Neural progenitor cell (in vitro differentiated cells): ENCODE data around the gene ESR2. TPM values are rescaled to one million over a fixed set of nuclear protein-coding genes. Genes with fewer than 3 reads are reported as not detected.

ENCODE experiments used
- DNase-seq: peaks from one replicate; pipeline ENCODE4 v3.0.0-alpha.2; 2016; ENCODE audit warnings: low spot score
- H2AFZ ChIP-seq: fragments of 200-600 bp; sonication (generic); replicated peaks from 2 replicates; pipeline ENCODE4 v1.6.1; 2016; ENCODE audit warnings: antibody characterized with exemption
- H3F3A ChIP-seq: fragments of 200-600 bp; sonication (generic); 2 replicates; pipeline ENCODE4 v1.6.1; 2016; ENCODE audit warnings: antibody characterized with exemption, low read depth
- H3K27ac ChIP-seq: fragments of 200-600 bp; sonication (generic); 2 replicates; pipeline ENCODE4 v1.5.1; 2016; ENCODE audit warnings: mild to moderate bottlenecking
- H3K27me3 ChIP-seq: fragments of 200-600 bp; sonication (generic); 2 replicates; pipeline ENCODE4 v1.6.1; 2016; ENCODE audit warnings: mild to moderate bottlenecking, moderate library complexity
- H3K36me3 ChIP-seq: fragments of 200-600 bp; sonication (generic); 2 replicates; pipeline ENCODE4 v1.5.1; 2016
- H3K4me1 ChIP-seq: fragments of 200-600 bp; sonication (generic); 2 replicates; pipeline ENCODE4 v1.6.1; 2016; ENCODE audit warnings: mixed run types
- H3K4me2 ChIP-seq: fragments of 200-600 bp; sonication (generic); 2 replicates; pipeline ENCODE4 v1.6.1; 2016
- H3K4me3 ChIP-seq: fragments of 200-600 bp; sonication (generic); 2 replicates; pipeline ENCODE4 v1.5.1; 2016
- H3K79me2 ChIP-seq: fragments of 200-600 bp; sonication (generic); 2 replicates; pipeline ENCODE4 v1.6.1; 2016; ENCODE audit warnings: low read depth
- H3K9ac ChIP-seq: fragments of 200-600 bp; sonication (generic); 2 replicates; pipeline ENCODE4 v1.6.1; 2016
- H3K9me3 ChIP-seq: fragments of 200-600 bp; sonication (generic); 2 replicates; pipeline ENCODE4 v1.5.1; 2016; ENCODE audit warnings: low read depth
- H4K20me1 ChIP-seq: fragments of 200-600 bp; sonication (generic); 2 replicates; pipeline ENCODE4 v1.6.1; 2016; ENCODE audit warnings: low read depth
- H3K27ac Mint-ChIP-seq: 3 replicates; pipeline ENCODE4 v1.8.0; 2021; ENCODE audit warnings: mixed read lengths
- H3K27me3 Mint-ChIP-seq: 2 replicates; pipeline ENCODE4 v1.8.0; 2022; ENCODE audit warnings: low read depth, mild to moderate bottlenecking, inconsistent platforms, moderate library complexity, mixed read lengths; ENCODE audit not compliant: insufficient read depth
- H3K36me3 Mint-ChIP-seq: 3 replicates; pipeline ENCODE4 v1.8.0; 2021; ENCODE audit warnings: mixed read lengths
- H3K4me1 Mint-ChIP-seq: 3 replicates; pipeline ENCODE4 v1.8.0; 2021; ENCODE audit warnings: mixed read lengths
- H3K4me3 Mint-ChIP-seq: 3 replicates; pipeline ENCODE4 v1.8.0; 2021; ENCODE audit warnings: mild to moderate bottlenecking, moderate library complexity, mixed read lengths
- H3K9me3 Mint-ChIP-seq: 3 replicates; pipeline ENCODE4 v1.8.0; 2020; ENCODE audit warnings: mixed read lengths
- EZH2 ChIP-seq: fragments of 200-600 bp; sonication (generic); IDR thresholded peaks from 2 replicates; pipeline ENCODE4 v1.6.1; 2017; ENCODE audit warnings: antibody characterized with exemption, mild to moderate bottlenecking, moderate library complexity
- EZH2phosphoT487 ChIP-seq: fragments of 200-600 bp; sonication (generic); IDR thresholded peaks from 2 replicates; pipeline ENCODE4 v1.6.1; 2017; ENCODE audit warnings: antibody characterized with exemption
- total RNA-seq: library from RNA; depleted of rRNA; stranded (reverse); fragments of >200 nt; gene quantifications from 2 replicates; pipeline ENCODE4 v1.2.3, GENCODE V29; 2015; ENCODE audit warnings: low replicate concordance
- TF ChIP-seq, protein P1 (sequence below): fragments of 200-600 bp; sonication (generic); IDR thresholded peaks from 2 replicates; pipeline ENCODE4 v1.5.1; 2017; ENCODE audit warnings: antibody characterized with exemption, mild to moderate bottlenecking

ESR2 gene
- total RNA-seq, 1 donor from 2014 or later: 0.21 TPM

DNA sequence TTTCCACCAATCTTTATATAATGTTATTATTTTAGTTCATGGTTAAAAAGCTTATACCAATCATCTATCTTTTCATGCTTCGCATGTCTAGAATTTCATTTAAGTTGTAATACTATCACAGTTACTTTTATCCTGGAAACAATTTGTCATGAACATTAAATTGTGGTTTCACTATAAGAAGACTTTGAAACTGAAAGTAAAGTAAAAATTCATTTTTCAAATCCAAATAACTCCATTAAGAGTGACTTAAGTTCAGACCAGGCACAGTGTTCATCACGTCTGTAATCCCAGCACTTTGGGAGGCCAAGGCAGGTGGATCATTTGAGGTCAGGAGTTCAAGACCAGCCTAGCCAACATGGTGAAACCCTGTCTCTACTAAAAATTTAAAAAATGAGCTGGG is 12.4 kb downstream of the ESR2 start:
- peaks cover 2% of the 10 kb centered on the region for H3K27me3 Mint-ChIP-seq
- no peaks in the 10 kb centered on the region for H3K27me3 ChIP-seq
- no peak overlapping the region for H3K4me3 Mint-ChIP-seq
- no peak overlapping the region for H3K27ac Mint-ChIP-seq
- no peaks in the 10 kb centered on the region for H3K36me3 ChIP-seq
- no peaks in the 10 kb centered on the region for H3K4me1 ChIP-seq
- no peak overlapping the region for H3K9ac ChIP-seq
- no peaks in the 10 kb centered on the region for H4K20me1 ChIP-seq
- no peaks in the 10 kb centered on the region for H3K9me3 Mint-ChIP-seq
- H3K4me2 ChIP-seq: no peak overlapping the region
- H3K36me3 Mint-ChIP-seq: no peaks in the 10 kb centered on the region
- DNase-seq: no peak
- no peak for TF ChIP-seq EZH2
- TF ChIP-seq EZH2phosphoT487: no peak
- TF ChIP-seq, protein P1, sequence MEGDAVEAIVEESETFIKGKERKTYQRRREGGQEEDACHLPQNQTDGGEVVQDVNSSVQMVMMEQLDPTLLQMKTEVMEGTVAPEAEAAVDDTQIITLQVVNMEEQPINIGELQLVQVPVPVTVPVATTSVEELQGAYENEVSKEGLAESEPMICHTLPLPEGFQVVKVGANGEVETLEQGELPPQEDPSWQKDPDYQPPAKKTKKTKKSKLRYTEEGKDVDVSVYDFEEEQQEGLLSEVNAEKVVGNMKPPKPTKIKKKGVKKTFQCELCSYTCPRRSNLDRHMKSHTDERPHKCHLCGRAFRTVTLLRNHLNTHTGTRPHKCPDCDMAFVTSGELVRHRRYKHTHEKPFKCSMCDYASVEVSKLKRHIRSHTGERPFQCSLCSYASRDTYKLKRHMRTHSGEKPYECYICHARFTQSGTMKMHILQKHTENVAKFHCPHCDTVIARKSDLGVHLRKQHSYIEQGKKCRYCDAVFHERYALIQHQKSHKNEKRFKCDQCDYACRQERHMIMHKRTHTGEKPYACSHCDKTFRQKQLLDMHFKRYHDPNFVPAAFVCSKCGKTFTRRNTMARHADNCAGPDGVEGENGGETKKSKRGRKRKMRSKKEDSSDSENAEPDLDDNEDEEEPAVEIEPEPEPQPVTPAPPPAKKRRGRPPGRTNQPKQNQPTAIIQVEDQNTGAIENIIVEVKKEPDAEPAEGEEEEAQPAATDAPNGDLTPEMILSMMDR: no peak
- H3K9me3 ChIP-seq: no peaks in the 10 kb centered on the region
- H3F3A ChIP-seq: no peaks in the 10 kb centered on the region
- no peak overlapping the region for H2AFZ ChIP-seq
- no peaks in the 10 kb centered on the region for H3K4me1 Mint-ChIP-seq
- no peak overlapping the region for H3K4me3 ChIP-seq
- no peaks in the 10 kb centered on the region for H3K79me2 ChIP-seq
- H3K27ac ChIP-seq: no peak overlapping the region

DNA sequence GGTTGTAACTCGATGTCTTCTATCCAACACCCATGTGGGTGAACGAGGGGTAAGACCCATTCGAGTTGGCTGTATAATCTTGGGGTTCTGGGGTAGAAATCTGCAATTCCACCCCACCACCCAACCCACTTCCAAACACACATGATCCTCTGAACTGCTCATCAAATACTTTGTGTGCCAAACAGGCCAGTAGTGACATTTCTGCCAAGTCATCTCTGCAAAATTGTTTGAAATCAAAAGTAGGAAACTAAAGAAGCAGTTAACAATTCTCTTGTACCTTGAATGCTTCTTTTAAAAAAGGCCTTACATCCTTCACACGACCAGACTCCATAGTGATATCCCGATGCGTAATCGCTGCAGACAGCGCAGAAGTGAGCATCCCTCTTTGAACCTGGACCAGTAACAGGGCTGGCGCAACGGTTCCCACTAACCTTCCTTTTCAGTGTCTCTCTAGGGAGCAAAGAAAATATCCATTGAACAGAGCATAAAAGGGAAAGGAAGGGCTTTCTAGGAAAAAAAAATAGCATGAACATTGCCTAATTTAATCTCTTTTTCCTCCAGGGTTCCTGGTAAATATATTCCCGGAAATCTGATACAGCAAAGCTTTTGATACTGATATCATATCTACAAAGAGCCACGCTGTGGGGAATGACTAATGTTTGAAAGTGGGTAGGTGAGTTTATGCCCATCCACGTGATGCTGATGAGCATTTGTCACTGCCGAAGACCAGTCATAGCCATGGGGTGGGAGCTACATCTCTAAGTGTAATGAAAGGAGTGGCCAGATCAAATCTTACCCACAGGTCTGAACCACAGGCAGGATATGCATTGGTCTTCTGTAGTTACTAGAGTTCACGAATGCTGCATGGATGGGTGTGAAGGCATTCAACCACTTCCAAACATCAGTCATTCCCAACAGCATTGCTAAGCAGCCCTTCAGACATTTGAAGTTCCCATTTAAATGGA is 14.2 kb downstream of the ESR2 start:
- Mint-ChIP-seq H3K36me3 (no peaks in the 10 kb centered on the region), H3K9me3 (no peaks in the 10 kb centered on the region), H3K27ac (no peak overlapping the region)

DNA sequence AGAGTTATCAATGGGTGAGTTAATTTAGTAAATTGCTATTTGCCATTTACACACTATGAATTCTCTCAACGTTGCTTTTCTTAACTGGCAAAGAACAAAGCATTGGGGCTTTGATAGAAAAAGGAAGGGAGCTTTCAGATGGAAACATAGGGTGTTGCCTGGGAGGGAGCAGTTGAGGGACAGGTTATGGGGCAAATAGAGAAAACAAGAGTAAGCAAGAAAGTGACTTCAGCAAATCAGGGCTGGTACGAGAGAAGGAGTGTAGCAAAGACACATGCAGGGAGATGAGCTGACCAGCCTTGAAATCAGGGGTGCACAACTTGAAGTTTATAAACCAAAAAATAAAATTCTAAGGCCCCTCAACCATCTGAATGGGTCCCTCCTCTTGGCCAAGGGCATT is 15.7 kb downstream of the ESR2 start:
- H3K27ac ChIP-seq: no peak overlapping the region
- no peak for TF ChIP-seq EZH2
- TF ChIP-seq, protein P1: no peak
- TF ChIP-seq EZH2phosphoT487: no peak
- no peak overlapping the region for H3K9ac ChIP-seq
- H3K4me3 Mint-ChIP-seq: no peak overlapping the region
- no peaks in the 10 kb centered on the region for H3K27me3 ChIP-seq
- no peak overlapping the region for H3K4me3 ChIP-seq
- H3F3A ChIP-seq: no peaks in the 10 kb centered on the region
- no peaks in the 10 kb centered on the region for H4K20me1 ChIP-seq
- H3K27me3 Mint-ChIP-seq: peaks cover 2% of the 10 kb centered on the region
- no peak overlapping the region for H3K4me2 ChIP-seq
- H2AFZ ChIP-seq: peak overlapping the region; percentile 71
- no peak for DNase-seq
- H3K27ac Mint-ChIP-seq: no peak overlapping the region
- H3K9me3 ChIP-seq: no peaks in the 10 kb centered on the region
- no peaks in the 10 kb centered on the region for H3K4me1 Mint-ChIP-seq
- H3K9me3 Mint-ChIP-seq: peaks cover 9% of the 10 kb centered on the region
- peaks cover 2% of the 10 kb centered on the region for H3K36me3 Mint-ChIP-seq
- H3K79me2 ChIP-seq: no peaks in the 10 kb centered on the region
- H3K36me3 ChIP-seq: no peaks in the 10 kb centered on the region
- no peaks in the 10 kb centered on the region for H3K4me1 ChIP-seq

More for the DNA sequence above, 14.2 kb downstream of the ESR2 start:
- Histone ChIP-seq H3K4me1 (no peaks in the 10 kb centered on the region), H3K36me3 (no peaks in the 10 kb centered on the region), H3K27ac (no peak overlapping the region), H3K9ac (no peak overlapping the region), H3K4me2 (no peak overlapping the region), H3K9me3 (no peaks in the 10 kb centered on the region), H3K4me3 (no peak overlapping the region), H4K20me1 (no peaks in the 10 kb centered on the region), H3K79me2 (no peaks in the 10 kb centered on the region), H2AFZ (no peak overlapping the region), H3K27me3 (no peaks in the 10 kb centered on the region), H3F3A (no peaks in the 10 kb centered on the region)
- no peak for DNase-seq
- Mint-ChIP-seq H3K4me1 (no peaks in the 10 kb centered on the region), H3K4me3 (no peak overlapping the region), H3K27me3 (peaks cover 2% of the 10 kb centered on the region)
- TF ChIP-seq EZH2phosphoT487: no peak
- TF ChIP-seq, protein P1: no peak
- TF ChIP-seq EZH2: no peak
